ENCODE results near the gene LRRC8D.

The LRRC8D gene

DNA sequence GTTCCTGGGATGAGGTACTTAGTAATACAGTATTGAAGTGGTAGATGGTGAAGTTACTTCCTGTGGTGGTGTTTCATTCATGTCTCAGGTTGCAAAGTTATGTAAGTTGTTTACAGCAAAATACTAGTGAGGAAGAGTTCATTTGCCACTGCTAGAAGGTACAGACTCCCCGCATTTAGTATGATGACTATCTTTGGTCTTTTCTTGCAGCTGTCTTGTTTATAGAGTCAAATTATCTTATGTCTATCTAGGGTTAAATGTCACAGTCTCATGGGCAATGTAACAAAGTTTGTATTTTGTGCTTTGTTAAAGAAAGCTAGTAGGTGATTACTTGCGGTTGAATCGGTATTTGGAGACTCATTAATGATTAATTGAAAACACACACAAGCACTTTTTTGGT lies 50.2 kb downstream of the LRRC8D start:
- no peak for DNase-seq (ENCODE audit: low read depth in 2 of 2)

GRCh38 chr1:89871768-89872473 lies 51.1 kb downstream of the LRRC8D start:
- DNase-seq (ENCODE audit: low read depth in 2 of 2) = no peak

GRCh38 chr1:89872567-89872966 lies 51.7 kb downstream of the LRRC8D start:
- DNase-seq (ENCODE audit: low read depth in 2 of 2) = no peak

DNA sequence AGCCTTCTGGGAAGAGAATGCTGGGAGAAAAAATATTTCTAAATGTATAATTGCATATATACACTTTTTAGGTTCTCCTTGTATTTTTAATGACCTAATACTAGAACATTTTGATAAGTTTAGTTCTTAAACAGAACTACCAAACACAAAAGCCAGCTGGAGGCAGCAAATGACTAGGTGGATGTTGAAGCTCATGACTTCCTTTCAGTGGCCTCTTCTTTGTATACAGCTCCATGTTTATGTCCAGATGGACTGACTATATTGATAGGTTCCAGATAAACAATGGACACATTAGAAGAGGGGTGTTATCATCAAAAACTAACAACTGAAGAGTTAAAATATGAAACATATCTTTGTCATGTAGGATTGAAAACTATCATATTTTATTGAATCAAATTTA lies 52.5 kb downstream of the LRRC8D start:
- no peak for DNase-seq (ENCODE audit: low read depth in 2 of 2)

- DNase-seq (ENCODE audit: low read depth in 2 of 2) = no peak
Observed at GRCh38 chr1:89873770-89874169, 52.9 kb downstream of the LRRC8D start.

DNA sequence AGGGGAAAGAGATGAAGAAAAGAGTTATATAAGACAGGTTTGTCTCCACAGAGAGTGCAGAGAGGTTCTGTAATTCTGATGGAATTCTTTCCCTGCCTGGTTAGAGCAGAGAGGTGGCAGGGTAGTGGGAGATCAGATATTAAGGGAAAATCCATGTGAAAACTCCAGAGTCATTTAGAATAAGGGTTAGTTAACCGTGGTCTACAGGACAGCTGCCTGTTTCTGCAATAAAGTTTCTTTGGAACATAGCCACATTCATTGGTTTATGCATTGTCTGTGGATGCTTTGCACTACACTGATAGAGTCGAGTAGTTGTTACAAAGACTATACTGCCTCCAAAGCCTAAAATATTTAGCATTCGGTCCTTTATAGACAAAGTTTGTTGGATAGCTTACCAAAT lies 55.6 kb downstream of the LRRC8D start:
- no peak for DNase-seq (ENCODE audit: low read depth in 2 of 2)

- DNase-seq (ENCODE audit: low read depth in 2 of 2) = no peak
Observed at GRCh38 chr1:89877756-89878155, 56.9 kb downstream of the LRRC8D start.

GRCh38 chr1:89878256-89878655 lies 57.4 kb downstream of the LRRC8D start:
- DNase-seq (ENCODE audit: low read depth in 2 of 2) = no peak

DNA sequence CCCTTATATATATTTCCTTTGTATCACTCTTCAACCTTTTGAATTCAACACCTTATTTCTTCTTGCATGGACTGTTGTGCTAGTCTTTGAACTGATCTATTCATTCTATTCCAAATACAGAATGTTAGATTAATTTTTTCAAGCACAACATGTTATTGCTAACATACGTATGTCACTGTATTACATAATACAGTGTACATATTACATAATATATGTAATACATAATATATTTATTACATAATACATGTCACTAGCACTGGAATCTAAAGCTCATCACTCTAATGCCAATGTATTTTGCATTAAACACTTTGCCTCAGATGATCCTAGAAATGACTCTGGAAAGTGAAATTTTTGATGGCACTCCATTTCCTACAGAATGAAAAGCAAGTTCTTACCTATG lies 59.8 kb downstream of the LRRC8D start:
- no peak for DNase-seq (ENCODE audit: low read depth in 2 of 2)

- DNase-seq (ENCODE audit: low read depth in 2 of 2) = no peak
Observed at GRCh38 chr1:89881415-89882058, 60.7 kb downstream of the LRRC8D start.

GRCh38 chr1:89882348-89883029 lies 61.7 kb downstream of the LRRC8D start:
- DNase-seq (ENCODE audit: low read depth in 2 of 2) = no peak

DNA sequence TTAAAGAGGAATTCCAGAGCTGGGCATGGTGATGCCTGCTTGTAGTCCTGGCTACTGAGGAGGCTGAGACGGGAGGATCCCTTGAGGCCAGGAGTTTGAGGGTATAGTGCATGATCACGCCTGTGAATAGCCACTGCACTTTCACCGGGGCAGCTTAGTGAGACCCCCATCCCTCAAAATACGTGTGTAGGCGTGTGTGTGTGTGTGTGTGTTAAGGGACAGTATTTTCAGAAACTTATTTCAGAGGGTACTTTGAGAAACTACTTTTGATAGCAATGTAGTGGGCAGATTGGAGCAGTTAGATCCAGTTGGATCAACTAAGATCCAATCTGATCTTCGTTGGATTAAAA lies 62.2 kb downstream of the LRRC8D start:
- DNase-seq (ENCODE audit: low read depth in 2 of 2) = no peak

DNA sequence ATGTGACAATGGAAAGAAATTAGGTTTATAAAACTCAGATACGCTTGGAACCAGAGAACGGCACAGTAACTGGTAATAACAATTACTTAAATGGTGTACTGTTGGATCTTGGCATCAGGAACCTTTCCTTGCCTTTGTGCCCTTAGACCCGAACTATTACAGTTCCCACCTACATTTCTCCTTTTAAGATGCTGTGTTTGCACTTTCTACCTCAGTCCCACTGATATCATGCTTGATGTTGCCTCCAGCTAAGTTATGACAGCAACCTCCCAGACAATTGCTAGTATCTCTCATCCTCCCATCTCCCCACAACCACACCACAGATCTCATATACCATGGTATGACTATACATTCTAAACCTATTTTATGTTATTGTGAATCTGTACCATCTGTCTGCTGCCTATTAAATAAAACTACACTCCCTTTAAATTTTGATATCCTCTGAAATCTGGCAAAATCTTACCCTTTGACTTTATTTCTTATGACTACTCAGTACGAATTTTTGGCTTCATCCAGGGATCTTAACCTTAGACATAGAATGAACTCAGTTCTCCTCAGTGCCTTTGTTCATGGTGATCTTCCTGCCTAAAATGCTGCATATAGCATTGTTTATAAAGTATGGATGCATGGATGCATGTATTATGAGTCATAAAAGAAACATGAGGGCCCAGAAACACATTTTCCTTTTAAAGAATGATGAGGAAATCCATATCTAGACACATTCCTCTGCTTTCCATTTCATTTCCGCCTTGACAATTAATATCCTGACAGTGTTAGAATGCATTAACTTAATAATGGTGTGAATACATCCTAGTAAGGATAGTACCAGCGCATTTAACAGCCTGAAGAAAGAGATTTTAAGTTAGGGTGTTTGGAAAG lies 64.1 kb downstream of the LRRC8D start:
- DNase-seq (ENCODE audit: low read depth in 2 of 2) = no peak

DNA sequence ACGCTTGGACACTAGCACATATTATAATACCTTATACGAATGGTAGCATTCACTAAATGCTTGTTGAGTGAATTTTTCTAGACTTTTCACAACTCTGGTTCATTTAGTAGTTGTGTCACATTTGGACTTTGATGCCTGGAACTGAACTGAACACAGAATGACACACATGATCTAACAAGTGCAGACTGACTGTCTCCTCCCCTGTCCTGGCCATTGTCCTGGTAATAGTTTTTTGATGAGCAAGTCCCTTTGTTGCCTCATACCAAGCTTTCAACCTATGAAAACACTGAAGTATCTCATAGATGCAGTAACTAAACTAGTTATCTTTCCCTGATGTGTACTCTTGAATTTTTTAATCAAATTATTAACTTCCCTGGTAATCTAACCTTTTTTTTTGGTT lies 66.4 kb downstream of the LRRC8D start:
- DNase-seq (ENCODE audit: low read depth in 2 of 2) = no peak

GRCh38 chr1:89887713-89888112 lies 66.9 kb downstream of the LRRC8D start:
- no peak for DNase-seq (ENCODE audit: low read depth in 2 of 2)

DNA sequence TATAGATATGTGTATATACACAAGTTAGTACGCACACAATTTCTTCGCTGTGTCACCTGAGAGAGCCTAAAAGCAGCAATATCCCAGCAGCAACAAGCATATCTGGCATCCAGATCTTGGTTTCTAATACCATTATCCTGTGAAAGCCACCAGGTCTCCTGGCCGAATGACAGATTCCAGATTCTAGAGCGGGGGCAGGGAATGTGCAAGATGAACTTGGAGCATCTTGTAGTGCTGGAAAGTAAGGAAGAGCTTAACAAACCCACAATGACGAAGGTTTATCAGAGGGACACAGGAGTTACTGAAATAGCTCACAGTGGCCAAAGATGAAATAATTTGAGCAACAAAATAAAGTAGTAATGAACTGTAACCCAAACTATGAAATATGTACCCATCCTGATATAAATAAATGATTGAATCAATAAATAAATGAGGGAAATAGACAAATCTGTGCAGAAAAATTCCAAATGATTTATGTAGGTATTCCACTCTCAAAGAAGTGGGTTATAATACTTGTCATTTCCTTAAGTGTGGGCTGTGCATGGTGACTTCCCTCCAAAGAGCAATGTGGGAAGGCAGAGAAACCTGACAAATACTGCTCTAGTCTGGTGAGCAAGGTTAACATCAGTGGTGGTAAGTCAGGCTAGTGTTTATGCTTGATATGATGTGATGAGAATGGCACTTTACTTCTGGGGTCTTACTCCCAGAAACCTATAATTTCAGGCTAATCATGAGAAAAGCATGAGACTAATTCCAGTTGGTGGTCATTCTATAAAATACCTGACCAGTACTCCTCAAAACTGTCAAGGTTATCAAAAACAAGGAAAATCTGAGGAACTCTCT lies 67.9 kb downstream of the LRRC8D start:
- no peak for DNase-seq (ENCODE audit: low read depth in 2 of 2)

GRCh38 chr1:89889323-89889615 lies 68.4 kb downstream of the LRRC8D start:
- DNase-seq (ENCODE audit: low read depth in 2 of 2) = no peak

DNA sequence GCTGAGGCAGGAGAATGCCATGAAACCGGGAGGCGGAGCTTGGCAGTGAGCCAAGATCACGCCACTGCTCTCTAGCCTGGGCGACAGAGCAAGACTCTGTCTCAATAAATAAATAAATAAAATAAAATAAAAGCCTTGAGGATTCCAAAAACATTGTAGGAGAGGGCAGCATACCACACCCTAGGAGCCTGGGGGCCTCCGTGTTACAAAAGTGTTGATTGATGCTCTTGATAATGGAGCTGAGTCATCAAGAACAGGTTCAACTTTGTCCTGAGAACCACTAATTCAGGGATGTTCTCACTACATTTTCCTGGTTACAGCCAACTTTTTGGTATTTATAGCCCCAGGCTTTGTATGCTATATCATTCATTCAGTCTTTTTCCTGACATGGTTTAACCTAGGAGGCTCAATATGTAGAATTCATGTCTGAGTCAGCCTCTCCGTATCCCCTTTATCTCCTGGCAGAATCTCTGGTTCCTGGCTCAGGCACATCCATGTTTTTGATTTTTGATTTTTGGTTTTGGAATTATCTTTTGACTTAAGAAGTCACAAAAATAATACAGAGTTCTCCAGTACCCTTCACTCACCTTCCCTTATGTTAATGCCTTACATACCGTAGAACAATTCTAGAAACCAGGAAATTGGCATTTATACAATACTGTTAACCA lies 69.4 kb downstream of the LRRC8D start:
- no peak for DNase-seq (ENCODE audit: low read depth in 2 of 2)

DNA sequence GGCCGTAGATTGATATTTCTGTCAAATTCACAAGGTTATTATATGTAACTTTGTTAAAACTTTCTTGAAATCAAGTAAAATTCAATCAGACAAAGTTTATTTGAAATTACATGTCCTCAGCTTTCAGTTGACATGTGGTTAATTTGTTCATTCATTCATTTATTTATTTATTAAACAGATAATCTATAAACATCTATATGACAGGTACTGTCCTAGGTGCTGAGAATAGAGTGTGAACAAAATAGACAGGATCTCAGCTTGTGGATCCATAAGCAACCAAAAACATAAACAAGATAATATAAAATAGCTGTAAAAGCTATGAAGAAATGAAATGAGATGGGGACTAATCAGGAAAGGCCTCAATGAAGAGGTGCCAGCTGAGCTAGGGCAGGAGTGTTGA lies 72.0 kb downstream of the LRRC8D start:
- no peak for DNase-seq (ENCODE audit: low read depth in 2 of 2)

GRCh38 chr1:89894210-89895201 lies 73.7 kb downstream of the LRRC8D start:
- DNase-seq (ENCODE audit: low read depth in 2 of 2) = no peak

Data from stimulated activated CD8-positive, alpha-beta memory T cell treated with anti-CD3 and anti-CD28 coated beads, Interleukin-15, amount 100 ng/mL, for 48 hours (primary cell).